T-helper 22 cell (primary cell): ENCODE data around the gene IL15.
"Not testable (repeated sequence)": the region's sequence is repeated elsewhere in the genome, so short reads cannot be mapped to it uniquely, and the experiment has no call there.

ENCODE experiments used
- DNase-seq: peaks from one replicate; pipeline ENCODE4 v3.0.0-alpha.2; 2020; ENCODE audit warnings: low read depth

The IL15 gene

DNA sequence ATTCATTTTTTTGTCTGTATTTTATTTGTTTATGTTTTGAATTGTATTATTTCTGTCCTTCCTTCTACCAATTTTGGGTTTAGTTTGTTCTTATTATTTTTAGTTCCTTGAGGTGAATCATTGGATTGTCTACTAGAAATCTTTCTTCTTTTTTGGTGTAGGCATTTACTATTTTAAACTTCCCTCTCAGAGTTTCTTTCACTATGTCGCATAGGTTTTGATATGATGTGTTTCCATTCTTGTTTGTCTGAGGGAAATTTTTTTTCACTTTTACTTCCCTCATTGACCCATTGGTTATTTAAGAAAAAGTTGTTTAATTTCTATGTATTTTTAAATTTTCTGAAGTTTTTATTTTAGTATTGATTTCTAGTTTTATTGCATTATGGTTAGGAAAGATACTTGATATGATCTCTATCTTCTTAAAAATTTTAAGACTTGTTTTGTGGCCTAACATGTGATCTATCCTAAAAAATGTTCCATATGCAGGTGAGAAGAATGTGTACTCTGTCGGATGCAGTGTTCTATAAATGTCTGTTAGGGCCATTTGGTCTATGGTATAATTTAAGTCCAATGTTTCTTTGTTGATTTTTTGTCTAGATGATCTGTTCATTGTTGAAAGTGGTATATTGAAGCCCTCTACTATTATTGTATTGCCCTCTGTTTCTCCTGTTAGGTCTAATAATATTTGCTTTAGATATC lies 68.8 kb downstream of the IL15 start:
- no peak for DNase-seq

DNA sequence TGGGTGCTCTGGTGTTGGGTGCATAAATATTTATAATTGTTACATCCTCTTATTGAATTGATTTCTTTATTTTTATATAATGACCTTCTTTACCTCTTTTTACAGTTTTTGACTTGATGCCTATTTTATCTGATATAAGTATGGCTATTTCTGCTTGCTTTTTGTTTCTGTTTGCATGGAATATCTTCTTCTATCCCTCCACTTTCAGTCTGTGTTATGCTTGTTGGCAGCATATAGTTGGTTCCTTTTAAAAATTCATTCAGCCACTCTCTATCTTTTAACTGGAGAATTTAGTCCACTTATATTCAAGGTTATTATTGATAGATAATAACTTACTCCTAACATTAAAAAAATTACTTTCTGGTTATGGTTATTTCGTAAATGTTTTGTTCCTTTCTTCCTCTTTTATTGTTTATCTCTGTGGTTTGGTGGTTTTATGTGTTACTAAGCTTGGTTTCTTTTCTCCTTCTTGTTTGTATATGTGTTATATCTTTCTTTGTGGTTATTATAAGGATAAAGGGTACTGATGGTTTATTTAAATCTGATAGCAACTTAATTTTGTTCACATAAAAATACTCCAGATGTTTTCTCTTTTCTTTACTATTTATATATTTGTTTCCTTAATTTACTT lies 69.5 kb downstream of the IL15 start:
- no peak for DNase-seq

DNA sequence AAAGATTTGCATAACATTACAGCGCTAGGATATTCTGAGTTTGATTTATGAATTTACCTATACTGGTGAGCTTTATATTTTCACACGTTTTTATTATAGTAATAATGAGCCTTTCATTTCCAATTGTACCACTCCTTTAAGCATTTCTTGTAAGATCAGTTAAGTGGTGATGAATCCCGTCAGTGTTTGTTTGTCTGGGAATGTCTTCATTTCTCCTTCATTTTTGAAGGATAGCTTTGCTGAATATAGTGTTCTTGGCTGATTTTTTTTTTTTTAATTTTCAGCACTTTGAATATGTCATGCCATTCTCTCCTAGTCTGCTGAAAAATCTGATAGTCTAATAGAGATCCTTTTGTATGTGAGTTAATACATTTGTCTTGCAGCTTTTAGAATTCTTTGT lies 70.1 kb downstream of the IL15 start:
- DNase-seq, result no peak

DNA sequence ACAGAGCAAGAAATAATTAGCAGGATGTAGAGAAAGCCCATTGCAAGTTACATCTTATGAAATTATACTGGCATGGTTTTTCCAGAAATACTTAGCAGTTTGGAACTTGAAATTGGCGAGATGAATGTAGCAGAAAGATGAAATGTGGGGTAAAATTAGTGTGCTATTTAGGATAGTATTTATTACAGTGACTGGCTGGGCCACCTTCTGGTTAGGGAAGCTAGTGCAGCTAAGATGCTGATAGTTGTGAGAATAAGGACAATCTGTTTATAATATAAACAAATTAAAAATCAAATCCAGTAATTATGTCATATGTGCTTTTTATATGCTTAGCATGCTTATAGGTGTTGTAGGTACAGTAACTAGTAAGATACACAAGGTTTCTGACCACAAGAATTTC lies 74.8 kb downstream of the IL15 start:
- no peak for DNase-seq

DNA sequence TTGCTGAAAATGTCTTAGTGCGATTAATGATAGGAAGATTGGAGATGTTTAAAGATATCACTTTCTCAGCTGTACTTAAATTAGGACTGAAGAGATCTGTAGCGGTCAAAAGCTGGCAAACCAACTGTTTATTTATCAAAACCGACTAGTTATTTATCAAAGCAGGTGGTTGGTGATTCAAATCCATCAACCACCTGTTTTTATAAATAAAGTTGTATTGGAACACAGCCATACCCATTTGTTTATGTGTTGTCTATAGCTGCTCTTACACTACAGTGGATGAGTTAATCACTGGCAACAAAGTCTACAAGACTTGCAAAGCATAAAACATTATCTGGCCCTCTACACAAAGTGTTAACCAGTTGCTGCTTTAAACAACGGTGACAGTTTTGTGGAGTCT lies 76.8 kb downstream of the IL15 start:
- DNase-seq, result no peak

DNA sequence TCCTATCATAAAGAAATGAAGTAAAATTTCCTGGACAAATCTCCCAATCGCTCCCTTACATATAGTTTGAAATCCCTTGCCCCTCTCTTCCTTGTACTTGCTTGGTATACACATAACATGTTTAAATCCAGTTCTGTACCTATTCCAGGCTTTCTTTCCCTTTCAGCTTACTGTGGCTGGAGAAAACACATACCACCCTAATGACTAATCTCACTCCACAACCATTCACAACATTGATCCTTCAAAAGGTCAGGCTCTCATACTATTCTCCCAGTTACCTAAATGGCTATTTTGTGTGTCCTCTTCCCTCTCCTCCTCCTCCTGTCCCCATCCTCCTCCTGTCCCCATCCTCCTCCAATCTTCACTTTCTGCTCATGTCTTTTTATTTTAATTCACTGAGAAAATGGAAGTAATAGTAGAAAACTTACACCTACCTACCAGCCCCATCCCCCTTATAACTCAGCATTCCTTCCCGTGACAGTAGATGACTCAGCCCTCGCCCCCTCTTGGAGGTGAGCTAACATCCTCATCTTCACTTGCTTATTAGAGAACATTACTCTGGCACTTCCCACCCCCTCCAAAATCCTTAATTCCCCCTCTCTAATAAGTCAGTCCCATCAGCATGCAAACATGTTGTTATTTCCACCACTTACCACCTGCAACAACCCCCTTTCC lies 77.5 kb downstream of the IL15 start:
- no peak for DNase-seq

DNA sequence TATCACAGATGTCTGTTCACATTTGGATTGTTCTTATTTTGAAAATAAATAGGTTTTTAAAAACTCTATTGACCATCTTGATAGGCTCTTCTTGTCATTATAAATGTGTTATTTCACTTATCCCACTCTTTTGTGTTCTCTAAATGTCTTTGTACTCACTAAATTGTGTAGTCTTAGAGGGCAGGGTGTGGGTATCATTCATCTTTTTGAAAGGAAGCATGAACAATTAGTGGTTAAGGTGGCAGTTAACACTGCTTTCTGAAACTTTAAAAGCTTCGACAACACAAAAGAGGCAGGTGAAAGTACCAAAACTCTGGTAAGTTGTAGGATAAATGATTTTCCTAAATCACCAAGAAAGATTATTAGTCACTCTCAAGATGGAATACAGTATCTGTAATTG lies 83.2 kb downstream of the IL15 start:
- no peak for DNase-seq

DNA sequence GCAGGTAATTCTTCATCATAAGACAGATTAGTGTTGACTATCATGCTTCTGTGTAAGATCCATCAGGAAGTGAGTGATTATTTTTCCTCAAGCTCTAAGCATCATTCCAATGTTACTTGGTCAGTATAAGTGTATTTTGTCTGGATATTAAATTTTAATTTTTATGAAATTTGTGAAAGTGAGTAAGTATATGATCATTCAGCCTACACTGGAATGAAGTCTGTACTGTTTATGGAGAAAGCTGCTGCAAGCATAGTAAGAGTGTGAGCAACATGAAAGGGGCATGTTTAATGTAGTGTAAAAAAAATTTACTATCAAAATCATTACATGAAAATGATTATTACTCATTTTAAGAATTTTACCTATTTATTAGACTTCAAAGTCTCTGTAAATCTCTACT lies 84.8 kb downstream of the IL15 start:
- DNase-seq, result no peak

DNA sequence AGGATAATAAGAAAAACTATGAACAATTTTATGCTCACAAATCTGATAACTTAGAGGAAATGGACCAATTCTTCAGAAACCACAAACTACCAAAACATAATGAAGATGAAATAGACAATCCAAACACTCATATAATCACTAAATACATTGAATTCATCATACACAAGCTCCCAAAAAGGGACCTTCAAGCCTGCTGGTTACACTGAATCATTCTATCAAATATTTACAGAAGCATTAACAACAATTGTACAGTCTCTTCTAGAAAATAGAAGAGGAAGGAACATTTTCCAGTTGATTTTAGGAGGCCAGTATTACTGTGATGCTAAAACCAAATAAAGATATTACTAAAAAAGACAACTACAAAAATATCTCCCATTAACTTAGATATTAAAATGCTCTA lies 88.3 kb downstream of the IL15 start:
- no peak for DNase-seq

DNA sequence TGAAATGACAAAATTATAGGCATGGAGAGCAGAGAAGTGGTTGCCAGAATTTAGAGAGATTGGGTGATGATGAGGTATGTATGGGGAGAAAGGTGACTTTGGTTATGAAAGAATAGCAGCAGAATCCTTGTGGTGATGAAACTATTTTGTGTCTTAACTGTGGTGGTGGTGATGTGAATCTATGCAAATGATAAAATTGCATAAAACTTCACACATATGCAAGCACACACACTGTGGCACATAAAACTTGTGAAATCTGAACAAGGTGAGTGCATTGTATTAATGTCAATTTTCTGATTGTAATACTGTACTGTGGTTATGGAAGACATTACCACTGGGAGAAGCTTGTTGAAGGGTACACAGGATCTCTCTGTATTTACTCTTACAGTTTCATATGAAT lies 91.0 kb downstream of the IL15 start:
- DNase-seq, result no peak

DNA sequence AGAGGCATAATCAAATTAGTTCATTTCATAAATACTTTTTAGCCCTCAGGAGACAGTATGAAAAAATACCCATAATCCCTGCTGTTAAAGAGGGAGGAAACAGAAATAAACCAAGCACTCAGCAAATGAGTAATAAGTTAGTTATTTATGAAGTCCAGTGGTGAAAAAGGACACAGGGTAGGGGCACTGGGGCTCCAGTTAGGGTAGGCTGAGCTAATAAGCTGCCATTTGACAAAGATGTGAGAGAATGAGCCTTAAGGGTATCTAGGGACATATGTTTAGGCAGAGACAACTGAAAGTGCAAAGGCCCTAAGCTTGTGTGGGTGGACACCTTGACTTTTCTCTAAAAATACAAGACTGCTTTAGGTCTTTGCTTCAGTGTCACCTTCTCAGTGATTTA lies 94.4 kb downstream of the IL15 start:
- no peak for DNase-seq

DNA sequence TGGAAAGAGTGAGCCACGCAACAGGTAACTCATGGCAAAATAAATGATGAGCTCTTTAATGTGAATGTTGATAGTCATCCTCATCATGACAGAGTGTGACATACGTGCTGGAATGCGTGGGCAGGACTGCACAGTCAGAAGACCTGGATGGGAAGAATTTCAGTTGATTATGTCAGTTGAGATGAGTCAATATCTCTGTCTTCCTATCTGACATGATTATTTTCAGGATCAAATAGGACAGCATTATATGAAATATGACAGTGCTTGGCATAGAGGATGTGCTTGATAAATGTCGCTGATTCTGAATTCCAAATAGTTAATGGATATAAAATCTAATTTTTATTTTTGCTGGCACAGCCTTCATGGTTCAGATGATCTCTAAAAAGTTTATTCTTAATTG lies 95.1 kb downstream of the IL15 start:
- DNase-seq, result no peak

DNA sequence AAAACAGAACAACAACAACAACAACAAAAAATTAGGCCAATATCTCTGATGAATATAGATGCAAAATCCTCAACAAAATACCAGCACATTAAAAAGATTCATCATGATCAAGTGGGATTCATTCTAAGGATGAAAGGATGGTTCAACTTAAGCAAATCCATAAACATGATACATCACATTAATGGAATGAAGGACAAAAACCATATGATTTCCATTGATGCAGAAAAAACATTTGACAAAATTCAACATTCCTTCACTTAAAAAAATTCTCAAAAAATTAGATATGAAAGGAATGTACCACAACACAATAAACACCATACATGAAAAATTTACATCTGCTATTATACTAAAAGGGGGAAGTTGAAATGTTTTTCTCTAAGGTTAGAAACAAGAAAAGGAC lies 103.3 kb downstream of the IL15 start:
- DNase-seq, result no peak

DNA sequence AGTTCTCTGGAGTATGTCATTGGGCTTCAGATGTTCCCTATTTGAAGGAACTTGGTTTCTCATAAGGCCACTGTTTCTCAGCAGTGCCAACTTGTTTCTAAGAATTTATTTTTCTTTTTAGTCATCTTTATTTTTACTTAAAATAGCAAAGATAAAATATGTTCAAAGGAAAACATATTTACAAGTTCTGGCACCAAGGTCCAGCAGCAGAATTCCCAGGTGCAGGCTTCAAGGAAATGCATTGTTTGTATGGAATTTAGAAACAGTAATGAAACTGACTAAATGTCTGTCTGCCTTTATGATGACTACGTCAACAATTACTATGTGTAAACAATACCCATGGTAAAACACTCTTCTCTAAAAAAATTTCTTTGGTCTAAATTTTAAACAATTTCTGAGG lies 109.6 kb downstream of the IL15 start:
- no peak for DNase-seq

DNA sequence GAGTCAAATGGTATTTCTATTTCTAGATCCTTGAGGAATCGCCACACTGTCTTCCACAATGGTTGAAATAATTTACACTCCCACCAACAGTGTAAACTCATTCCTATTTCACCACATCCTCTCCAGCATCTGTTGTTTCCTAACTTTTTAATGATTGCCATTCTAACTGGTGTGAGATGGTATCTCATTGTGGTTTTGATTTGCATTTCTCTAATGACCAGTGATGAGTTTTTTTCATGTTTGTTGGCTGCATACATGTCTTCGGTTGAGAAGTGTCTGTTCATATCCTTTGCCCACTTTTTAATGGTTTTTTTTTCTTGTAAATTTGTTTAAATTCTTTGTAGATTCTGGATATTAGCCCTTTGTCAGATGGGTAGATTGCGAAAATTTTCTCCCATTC lies 115.4 kb downstream of the IL15 start:
- DNase-seq, result not testable (repeated sequence)

DNA sequence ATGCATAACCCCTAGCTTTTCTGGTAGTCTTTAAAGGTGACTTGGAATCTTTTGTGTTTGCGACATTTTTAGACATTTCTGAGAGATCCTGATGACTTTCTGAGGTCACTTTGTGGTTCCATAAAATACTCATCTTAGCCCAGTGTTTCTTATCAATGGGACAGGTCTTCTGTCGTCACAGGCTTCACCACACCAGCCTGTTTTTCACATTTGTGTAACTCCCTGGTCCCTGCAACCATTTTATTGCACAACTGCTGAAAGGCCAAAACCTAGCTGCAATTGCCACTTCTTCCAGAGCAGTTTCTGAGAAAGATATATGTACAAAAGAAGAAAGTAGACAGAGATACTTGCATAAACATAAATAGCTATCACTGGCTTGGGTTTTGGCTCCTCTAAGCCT lies 120.9 kb downstream of the IL15 start:
- no peak for DNase-seq

DNA sequence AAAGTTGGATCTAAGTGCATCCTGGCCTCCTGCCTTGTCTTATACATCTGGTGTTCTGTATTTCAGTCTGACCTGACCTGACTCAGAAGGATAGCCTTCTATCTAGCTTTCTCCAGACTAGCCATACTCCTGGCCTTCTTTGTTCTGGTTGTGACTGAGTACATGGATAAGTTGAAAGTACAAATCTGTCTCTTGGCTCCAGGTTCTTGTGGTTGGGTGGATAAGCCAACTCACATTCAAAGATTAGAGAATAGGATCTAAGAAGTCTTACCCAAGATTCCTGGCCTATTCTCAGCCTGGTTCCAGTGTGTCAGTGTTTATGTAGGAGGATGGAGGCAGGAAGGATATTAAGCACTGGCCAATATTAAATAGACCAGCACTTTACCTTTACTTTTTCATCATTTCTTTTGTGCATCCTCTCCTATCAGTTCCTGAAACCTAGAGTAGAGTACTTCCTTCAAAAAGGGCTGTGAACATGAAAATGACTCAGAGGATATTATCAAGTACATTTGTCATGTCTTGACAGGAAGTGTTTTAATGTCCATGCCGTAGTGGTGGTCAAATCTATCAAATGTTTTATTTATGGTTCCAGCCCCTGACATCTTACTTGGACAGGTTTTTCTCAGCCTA lies 123.5 kb downstream of the IL15 start:
- no peak for DNase-seq

DNA sequence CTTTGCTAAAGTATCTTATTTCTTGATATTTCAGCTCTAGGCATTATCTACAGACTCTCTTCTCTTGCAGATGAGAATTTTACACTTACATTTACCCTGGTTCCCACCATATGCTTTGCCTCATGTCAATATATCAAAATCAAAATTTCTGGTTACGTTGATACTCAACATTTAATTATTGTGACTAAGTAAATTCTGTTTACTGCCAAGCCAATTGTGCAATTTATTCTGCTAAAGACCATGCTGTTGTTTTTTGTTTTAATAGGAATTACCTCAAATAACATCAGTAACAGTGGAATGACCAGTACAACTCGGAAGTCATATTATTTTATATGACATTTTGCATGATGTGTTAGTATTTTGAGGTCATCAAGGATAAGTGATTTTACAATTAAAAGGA lies 125.5 kb downstream of the IL15 start:
- no peak for DNase-seq

DNA sequence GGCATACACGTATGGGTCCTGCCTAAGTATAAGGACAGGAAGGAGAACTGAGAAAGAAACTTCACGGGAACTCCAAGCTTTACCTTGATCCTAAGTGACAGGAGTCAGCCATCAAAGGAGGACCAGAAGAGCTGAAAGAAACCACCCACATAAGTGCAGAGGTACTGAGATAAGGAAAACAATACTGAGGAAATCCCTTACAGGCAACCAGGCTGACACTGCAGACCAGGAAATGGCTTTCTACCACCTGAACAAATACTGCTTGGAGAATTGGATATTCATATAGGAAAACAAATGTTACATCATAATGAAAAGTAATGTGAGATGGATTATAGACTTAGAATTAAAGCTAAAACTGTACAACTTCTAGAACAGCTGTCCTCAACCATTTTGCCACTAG lies 127.0 kb downstream of the IL15 start:
- DNase-seq, result no peak

DNA sequence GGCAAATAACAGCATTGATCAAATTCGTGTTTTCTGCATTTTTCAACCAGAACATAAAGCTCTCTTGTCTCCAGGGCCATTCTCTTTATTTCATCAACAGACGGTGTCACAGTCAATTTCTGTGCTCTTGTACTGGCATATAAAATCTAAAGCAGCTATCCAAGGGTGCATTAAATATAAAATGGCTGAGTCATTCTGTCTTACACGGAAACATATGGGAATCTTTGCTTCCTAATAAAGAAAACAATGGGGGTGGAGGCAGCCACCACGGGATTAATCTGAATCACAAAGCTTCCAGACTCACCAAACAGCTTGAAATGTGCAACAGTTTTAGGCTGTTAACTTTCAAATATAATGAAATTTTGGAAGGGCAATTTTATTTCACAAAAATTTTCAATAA lies 132.6 kb downstream of the IL15 start:
- no peak for DNase-seq

DNA sequence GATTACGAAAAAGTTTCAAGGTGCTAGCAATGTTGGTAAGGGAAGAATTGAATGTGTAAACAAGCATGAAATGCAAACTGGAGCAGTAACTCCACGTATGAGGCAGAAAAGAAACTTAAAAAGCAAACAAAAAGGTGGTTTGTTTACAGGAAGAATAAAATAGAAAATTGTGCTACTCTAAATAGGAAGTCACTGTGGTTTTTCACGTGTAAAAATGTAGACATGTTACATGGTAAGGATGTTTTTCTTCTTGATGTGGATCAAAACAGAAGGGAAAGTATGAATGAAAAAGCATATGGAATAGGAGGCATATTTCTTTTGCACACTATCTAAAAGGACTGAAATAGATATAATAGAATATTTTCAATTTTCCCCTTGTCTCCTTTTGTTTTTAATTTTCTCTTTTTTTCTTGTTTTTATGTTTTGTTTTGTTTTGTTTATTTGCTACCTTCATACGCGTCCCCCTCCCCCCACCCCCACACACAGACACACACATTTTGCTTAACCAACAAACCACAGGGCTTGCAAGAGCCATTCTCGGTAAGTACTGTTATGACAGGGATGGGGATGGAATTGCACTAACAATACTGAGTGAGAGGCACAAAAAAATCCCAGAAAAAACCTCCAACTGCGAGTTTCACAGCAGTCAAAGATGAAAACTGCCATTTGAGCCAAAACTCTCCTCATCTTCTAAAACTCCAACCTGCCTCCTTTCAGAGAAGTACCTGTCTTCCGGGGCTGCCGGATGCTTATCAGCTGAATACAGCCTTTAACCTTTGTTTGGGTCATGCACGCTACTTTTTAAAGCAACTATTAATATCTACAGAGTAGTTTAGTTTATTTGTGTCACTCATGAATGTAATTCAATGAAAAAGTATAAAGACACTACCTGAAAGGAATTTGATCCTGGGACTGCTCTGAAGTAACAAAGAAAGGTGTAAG lies 135.8 kb downstream of the IL15 start:
- no peak for DNase-seq

DNA sequence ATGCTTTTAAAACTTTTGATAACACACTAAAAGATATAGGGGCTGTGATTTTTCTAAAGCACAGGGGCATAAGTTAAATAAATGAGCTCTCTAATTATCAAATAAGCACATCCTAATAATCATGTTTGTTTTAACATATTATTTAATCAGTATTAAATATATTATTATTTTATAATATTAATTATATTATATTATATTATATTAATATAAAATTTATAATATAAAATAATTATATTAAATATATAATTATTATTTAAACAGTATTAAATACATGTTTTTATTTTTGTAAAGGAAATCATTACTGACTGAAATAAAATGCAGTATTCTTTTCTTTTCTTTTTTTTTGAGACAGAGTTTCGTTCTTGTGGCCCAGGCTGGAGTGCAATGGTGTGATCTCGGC lies 136.5 kb downstream of the IL15 start:
- no peak for DNase-seq
